ENCODE data around the gene FAM72B. TPM values are rescaled to one million over a fixed set of nuclear protein-coding genes. Genes with fewer than 3 reads are reported as not detected.
"Not testable (repeated sequence)": the region's sequence is repeated elsewhere in the genome, so short reads cannot be mapped to it uniquely, and the experiment has no call there.

The FAM72B gene
- total and polyA plus RNA-seq, 2 of the 4 experiments (the other 2 are of a cell fraction), result 1.6 to 2.2 TPM

DNA sequence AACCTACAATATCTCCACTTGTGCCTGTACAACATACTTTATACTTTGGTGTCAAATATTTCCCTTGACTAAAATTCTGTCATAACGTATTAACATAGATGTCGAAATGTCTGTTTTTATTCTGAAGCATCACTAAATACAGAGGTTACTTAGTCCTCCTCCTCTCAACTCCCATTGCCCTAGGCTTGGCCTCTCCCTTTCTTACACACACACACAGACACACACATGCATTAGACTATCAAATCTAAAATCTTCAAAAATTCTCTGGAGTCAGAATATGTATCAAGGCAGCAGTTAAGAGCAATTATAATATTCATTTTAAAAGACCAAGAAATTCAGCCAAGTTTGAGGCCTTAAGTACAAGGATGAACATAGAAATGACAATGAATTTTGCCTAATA, 7.5 kb downstream of the FAM72B start:
- DNase-seq; BruUV-seq (replicated peaks); CTCF ChIA-PET: not testable (repeated sequence)

DNA sequence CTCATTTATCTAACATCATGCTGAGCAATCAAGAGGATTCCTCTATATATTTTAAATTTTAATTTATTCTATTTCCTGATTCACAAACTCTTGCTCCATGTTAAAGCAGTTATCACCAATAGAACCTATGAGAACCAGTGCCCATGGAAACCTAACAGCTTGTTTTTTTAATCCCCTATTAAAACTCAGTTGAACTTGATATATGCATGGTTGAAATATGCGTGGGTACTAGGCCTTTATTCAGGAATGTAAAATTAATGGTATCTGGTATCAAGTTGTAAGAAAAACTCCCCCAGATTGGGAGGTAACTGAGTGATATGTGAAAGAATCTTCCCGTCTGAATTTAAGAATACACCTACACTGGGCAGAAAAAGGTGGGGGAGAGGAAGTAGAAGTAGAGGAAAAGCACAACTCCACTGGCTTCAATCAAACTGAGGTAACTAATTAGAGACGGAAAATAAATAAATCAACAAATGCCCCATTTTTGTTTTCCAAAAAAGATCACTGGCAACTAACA, 15.9 kb downstream of the FAM72B start:
- H3K4ac ChIP-seq (ENCODE audit: low read depth, low read length); H3K4me2 ChIP-seq (ENCODE audit: low read depth, low read length); H3K9ac ChIP-seq (ENCODE audit: low read depth, low read length); H2AK9ac ChIP-seq (replicated peaks; ENCODE audit: low read depth, low read length, poor library complexity); H4K91ac ChIP-seq (ENCODE audit: insufficient read depth, low read depth, low read length); dilution Hi-C loops (cut with HindIII; ENCODE audit: low sequenced_read_pairs, unreplicated experiment); H3K9me3 ChIP-seq (ENCODE audit: control insufficient read depth, insufficient read depth, low read length); POLR2A ChIA-PET (ENCODE audit: unreplicated experiment); BruUV-seq (replicated peaks); H2BK5ac ChIP-seq (ENCODE audit: low read depth, low read length, poor library complexity, severe bottlenecking); H4K5ac ChIP-seq (ENCODE audit: low read depth, low read length); H2AK5ac ChIP-seq (ENCODE audit: low read depth, low read length); H3K18ac ChIP-seq (ENCODE audit: low read depth, low read length); H2BK120ac ChIP-seq (ENCODE audit: low read depth, low read length); H4K20me1 ChIP-seq (ENCODE audit: insufficient read depth, low read length); in situ Hi-C loops (cut with MboI; ENCODE audit: low sequenced_read_pairs); H3K4me3 ChIP-seq (ENCODE audit: insufficient read depth, low read depth, low read length); H3K14ac ChIP-seq (replicated peaks; ENCODE audit: low read depth, low read length); H4K8ac ChIP-seq (ENCODE audit: low read depth in 2 of 2, low read length in 2 of 2); H2BK20ac ChIP-seq (ENCODE audit: low read depth, low read length); ATAC-seq (ENCODE audit: low read depth); H3K27ac ChIP-seq (ENCODE audit: insufficient read depth, low read length); H3K36me3 ChIP-seq (ENCODE audit: control insufficient read depth, insufficient read depth, low read length); H3K9me1 ChIP-seq (ENCODE audit: insufficient read depth, low read length); H3K79me1 ChIP-seq (ENCODE audit: low read depth in 1 of 2, low read length in 2 of 2); H3K27me3 ChIP-seq (ENCODE audit: control insufficient read depth, insufficient read depth, low read length); intact Hi-C loops (cut with micrococcal nuclease); H2AFZ ChIP-seq (replicated peaks; ENCODE audit: low read length, poor library complexity); H3K23ac ChIP-seq (ENCODE audit: low read depth, low read length); H3K4me1 ChIP-seq (ENCODE audit: control insufficient read depth, insufficient read depth, low read length); CTCF ChIA-PET; DNase-seq; H2BK15ac ChIP-seq (ENCODE audit: low read depth, low read length); H3K56ac ChIP-seq (ENCODE audit: extremely low read depth, insufficient read depth, low read length): not testable (repeated sequence)
- WGBS, 2 experiments (ENCODE audit: extremely low coverage in 2 of 2, insufficient read length in 1 of 2), result no CpG with 5 or more reads among the region's 3 CpGs

More for the DNA sequence above, 7.5 kb downstream of the FAM72B start:
- H4K20me1 ChIP-seq (ENCODE audit: insufficient read depth, low read length); H2AK9ac ChIP-seq (replicated peaks; ENCODE audit: low read depth, low read length, poor library complexity); H3K79me1 ChIP-seq (ENCODE audit: low read depth in 1 of 2, low read length in 2 of 2); ATAC-seq (ENCODE audit: low read depth); H2AK5ac ChIP-seq (ENCODE audit: low read depth, low read length); H3K4me1 ChIP-seq (ENCODE audit: control insufficient read depth, insufficient read depth, low read length); H3K18ac ChIP-seq (ENCODE audit: low read depth, low read length); H3K27ac ChIP-seq (ENCODE audit: insufficient read depth, low read length); H2BK5ac ChIP-seq (ENCODE audit: low read depth, low read length, poor library complexity, severe bottlenecking); H3K23ac ChIP-seq (ENCODE audit: low read depth, low read length); H3K14ac ChIP-seq (replicated peaks; ENCODE audit: low read depth, low read length); H2BK20ac ChIP-seq (ENCODE audit: low read depth, low read length); H4K8ac ChIP-seq (ENCODE audit: low read depth in 2 of 2, low read length in 2 of 2); POLR2A ChIA-PET (ENCODE audit: unreplicated experiment); dilution Hi-C loops (cut with HindIII; ENCODE audit: low sequenced_read_pairs, unreplicated experiment); H3K4me3 ChIP-seq (ENCODE audit: insufficient read depth, low read depth, low read length); in situ Hi-C loops (cut with MboI; ENCODE audit: low sequenced_read_pairs); H4K91ac ChIP-seq (ENCODE audit: insufficient read depth, low read depth, low read length); H3K4ac ChIP-seq (ENCODE audit: low read depth, low read length); H2AFZ ChIP-seq (replicated peaks; ENCODE audit: low read length, poor library complexity); H3K36me3 ChIP-seq (ENCODE audit: control insufficient read depth, insufficient read depth, low read length); H3K9me3 ChIP-seq (ENCODE audit: control insufficient read depth, insufficient read depth, low read length); intact Hi-C loops (cut with micrococcal nuclease); H3K27me3 ChIP-seq (ENCODE audit: control insufficient read depth, insufficient read depth, low read length); H2BK15ac ChIP-seq (ENCODE audit: low read depth, low read length); H3K56ac ChIP-seq (ENCODE audit: extremely low read depth, insufficient read depth, low read length); H3K4me2 ChIP-seq (ENCODE audit: low read depth, low read length); H4K5ac ChIP-seq (ENCODE audit: low read depth, low read length); H2BK120ac ChIP-seq (ENCODE audit: low read depth, low read length); H3K9ac ChIP-seq (ENCODE audit: low read depth, low read length); H3K9me1 ChIP-seq (ENCODE audit: insufficient read depth, low read length): not testable (repeated sequence)
- no CpG with 5 or more reads among the region's 2 CpGs for WGBS, 2 experiments (ENCODE audit: extremely low coverage in 2 of 2, insufficient read length in 1 of 2)
